Mammary epithelial cell (primary cell): ENCODE data around the gene HLA-DOB.

Source experiments
- CTCF ChIP-seq, 2 donors: IDR thresholded peaks in 1 of 2; conservative IDR thresholded peaks in 1 of 2; 2 replicates each; pipeline ENCODE4 v1.5.1; 2011 to 2012; ENCODE audit warnings: inconsistent platforms in 2 of 2, low read length in 2 of 2, mild to moderate bottlenecking in 2 of 2, control low read depth in 1 of 2, low read depth in 1 of 2; ENCODE audit not compliant: insufficient read depth in 1 of 2; ENCODE audit errors: extremely low read depth in 1 of 2
- EZH2 ChIP-seq: IDR thresholded peaks from 2 replicates; pipeline ENCODE4 v1.6.1; 2012; ENCODE audit warnings: low read length, inconsistent platforms, borderline replicate concordance

- TF ChIP-seq CTCF (conservative IDR thresholded peaks at IDR 0.05 in 1 of 2, IDR thresholded peaks at IDR 0.05 in 1 of 2; ENCODE audit: extremely low read depth in 1 of 2, insufficient read depth in 1 of 2, low read depth in 1 of 2, low read length in 2 of 2) (no peak), EZH2 (no peak)
These were observed 7.6 kb downstream of the HLA-DOB start for GRCh38 chr6:32809171-32809570.
